ENCODE results near the gene TBCK. TPM values are rescaled to one million over a fixed set of nuclear protein-coding genes. Genes with fewer than 3 reads are reported as not detected.

The TBCK gene
- total RNA-seq, 1 donor: 68.8 TPM

- no peak for TF ChIP-seq CTCF (IDR thresholded peaks at IDR 0.05; ENCODE audit: extremely low read depth, low read depth, low read length)
- DNase-seq (ENCODE audit: insufficient read length, low spot score, missing footprints): no peak
Observed at GRCh38 chr4:106194801-106195200, 121.2 kb downstream of the TBCK start.

GRCh38 chr4:106192131-106192530, 123.9 kb downstream of the TBCK start:
- Histone ChIP-seq H2AFZ (ENCODE audit: low read length) (no peak overlapping the region), H3K36me3 (ENCODE audit: insufficient read depth, low read length) (peaks cover 14% of the 10 kb centered on the region), H3K27me3 (ENCODE audit: insufficient read depth, low read length) (no peaks in the 10 kb centered on the region), H3K4me2 (ENCODE audit: insufficient read depth, low read length) (no peak overlapping the region), H4K20me1 (ENCODE audit: insufficient read depth, low read length) (no peaks in the 10 kb centered on the region), H3K79me2 (ENCODE audit: insufficient read depth, low read length) (no peaks in the 10 kb centered on the region), H3K9me3 (ENCODE audit: low read depth, low read length) (no peaks in the 10 kb centered on the region), H3K4me1 (ENCODE audit: insufficient read depth, low read length) (no peaks in the 10 kb centered on the region), H3K27ac (ENCODE audit: low read depth, low read length) (no peak overlapping the region), H3K4me3 (ENCODE audit: insufficient read depth, low read length) (no peak overlapping the region)
- no peak for TF ChIP-seq CTCF (IDR thresholded peaks at IDR 0.05; ENCODE audit: extremely low read depth, low read depth, low read length)
- no peak for DNase-seq (ENCODE audit: insufficient read length, low spot score, missing footprints)

More at GRCh38 chr4:106194801-106195200, 121.2 kb downstream of the TBCK start:
- Histone ChIP-seq H3K27ac (ENCODE audit: low read depth, low read length) (no peak overlapping the region), H3K27me3 (ENCODE audit: insufficient read depth, low read length) (no peaks in the 10 kb centered on the region), H3K9me3 (ENCODE audit: low read depth, low read length) (no peaks in the 10 kb centered on the region), H4K20me1 (ENCODE audit: insufficient read depth, low read length) (no peaks in the 10 kb centered on the region), H3K4me2 (ENCODE audit: insufficient read depth, low read length) (no peak overlapping the region), H3K4me3 (ENCODE audit: insufficient read depth, low read length) (no peak overlapping the region), H3K36me3 (ENCODE audit: insufficient read depth, low read length) (peaks cover 14% of the 10 kb centered on the region), H2AFZ (ENCODE audit: low read length) (no peak overlapping the region), H3K4me1 (ENCODE audit: insufficient read depth, low read length) (no peaks in the 10 kb centered on the region), H3K79me2 (ENCODE audit: insufficient read depth, low read length) (no peaks in the 10 kb centered on the region)

- TF ChIP-seq CTCF (IDR thresholded peaks at IDR 0.05; ENCODE audit: extremely low read depth, low read depth, low read length): no peak
- H3K27ac ChIP-seq (ENCODE audit: low read depth, low read length): no peak overlapping the region
- DNase-seq (ENCODE audit: insufficient read length, low spot score, missing footprints): no peak
- H4K20me1 ChIP-seq (ENCODE audit: insufficient read depth, low read length): no peaks in the 10 kb centered on the region
- H3K4me1 ChIP-seq (ENCODE audit: insufficient read depth, low read length): no peaks in the 10 kb centered on the region
- H2AFZ ChIP-seq (ENCODE audit: low read length): no peak overlapping the region
- no peak overlapping the region for H3K4me3 ChIP-seq (ENCODE audit: insufficient read depth, low read length)
- no peaks in the 10 kb centered on the region for H3K79me2 ChIP-seq (ENCODE audit: insufficient read depth, low read length)
- H3K9me3 ChIP-seq (ENCODE audit: low read depth, low read length): no peaks in the 10 kb centered on the region
- H3K27me3 ChIP-seq (ENCODE audit: insufficient read depth, low read length): no peaks in the 10 kb centered on the region
- no peak overlapping the region for H3K4me2 ChIP-seq (ENCODE audit: insufficient read depth, low read length)
- peaks cover 7% of the 10 kb centered on the region for H3K36me3 ChIP-seq (ENCODE audit: insufficient read depth, low read length)
Observed at GRCh38 chr4:106186201-106186600, 129.8 kb downstream of the TBCK start.

GRCh38 chr4:106183551-106183950, 132.5 kb downstream of the TBCK start:
- no peaks in the 10 kb centered on the region for H3K9me3 ChIP-seq (ENCODE audit: low read depth, low read length)
- no peak overlapping the region for H2AFZ ChIP-seq (ENCODE audit: low read length)
- DNase-seq (ENCODE audit: insufficient read length, low spot score, missing footprints): no peak
- peaks cover 3% of the 10 kb centered on the region for H3K36me3 ChIP-seq (ENCODE audit: insufficient read depth, low read length)
- no peaks in the 10 kb centered on the region for H4K20me1 ChIP-seq (ENCODE audit: insufficient read depth, low read length)
- no peaks in the 10 kb centered on the region for H3K27me3 ChIP-seq (ENCODE audit: insufficient read depth, low read length)
- no peak overlapping the region for H3K4me3 ChIP-seq (ENCODE audit: insufficient read depth, low read length)
- no peaks in the 10 kb centered on the region for H3K79me2 ChIP-seq (ENCODE audit: insufficient read depth, low read length)
- H3K4me1 ChIP-seq (ENCODE audit: insufficient read depth, low read length): no peaks in the 10 kb centered on the region
- no peak overlapping the region for H3K4me2 ChIP-seq (ENCODE audit: insufficient read depth, low read length)
- H3K27ac ChIP-seq (ENCODE audit: low read depth, low read length): no peak overlapping the region
- no peak for TF ChIP-seq CTCF (IDR thresholded peaks at IDR 0.05; ENCODE audit: extremely low read depth, low read depth, low read length)

Measured in osteoblast (primary cell).